Common myeloid progenitor, CD34-positive (primary cell): Measurements from ENCODE around the gene PTCRA.
"Not testable (repeated sequence)": the region's sequence is repeated elsewhere in the genome, so short reads cannot be mapped to it uniquely, and the experiment has no call there.

Source experiments
- CTCF ChIA-PET: fragments of 350-600 bp; sonication (Branson Sonifier 250); formaldehyde crosslinking; loops from one replicate; lab custom pipeline; 2021; ENCODE audit warnings: antibody characterized with exemption; lab: Charles Lee
- POLR2A ChIA-PET: fragments of 350-600 bp; sonication (Branson Sonifier 250); formaldehyde crosslinking; loops from one replicate; lab custom pipeline; 2021; ENCODE audit warnings: antibody characterized with exemption; lab: Charles Lee
- DNase-seq, 3 donors: peaks; one replicate each; pipeline versions ENCODE4 v3.0.0 to v3.0.0-alpha.2; 2013
- H3K27ac ChIP-seq, 2 experiments: 1 replicate in 1 of 2; 2 replicates in 1 of 2; pipeline ENCODE4 v1.7.0; 2013; ENCODE audit warnings: inconsistent platforms in 2 of 2, low read length in 2 of 2, mild to moderate bottlenecking in 2 of 2, low read depth in 1 of 2, moderate library complexity in 1 of 2; ENCODE audit not compliant: severe bottlenecking in 2 of 2, insufficient read depth in 1 of 2, poor library complexity in 1 of 2
- H3K27me3 ChIP-seq, 5 experiments: replicated peaks in 2 of 5; 1 replicate in 3 of 5; 2 replicates in 2 of 5; pipeline versions ENCODE4 v1.6.1 to v1.7.0; 2013; ENCODE audit warnings: low read length in 4 of 5, mild to moderate bottlenecking in 2 of 5, moderate library complexity in 2 of 5, inconsistent platforms in 1 of 5; ENCODE audit not compliant: insufficient read depth in 5 of 5, control insufficient read depth in 4 of 5
- H3K36me3 ChIP-seq, 4 experiments: 1 replicate in 2 of 4; 2 replicates in 2 of 4; pipeline versions ENCODE4 v1.6.1 to v1.7.0; 2013; ENCODE audit warnings: low read length in 3 of 4, control low read depth in 1 of 4, mild to moderate bottlenecking in 1 of 4; ENCODE audit not compliant: control insufficient read depth in 4 of 4, insufficient read depth in 4 of 4
- H3K4me1 ChIP-seq, 4 experiments: 1 replicate in 3 of 4; 2 replicates in 1 of 4; pipeline versions ENCODE4 v1.6.1 to v1.7.1; 2013; ENCODE audit warnings: low read length in 3 of 4, mild to moderate bottlenecking in 3 of 4, control low read depth in 1 of 4, inconsistent platforms in 1 of 4, moderate library complexity in 1 of 4; ENCODE audit not compliant: control insufficient read depth in 4 of 4, insufficient read depth in 4 of 4; ENCODE audit errors: control extremely low read depth in 1 of 4
- H3K4me3 ChIP-seq, 7 experiments: 1 replicate in 4 of 7; 2 replicates in 3 of 7; pipeline versions ENCODE4 v1.5.1 to v1.7.0; 2013; ENCODE audit warnings: mild to moderate bottlenecking in 7 of 7, low read length in 6 of 7, moderate library complexity in 6 of 7, inconsistent platforms in 2 of 7, low read depth in 2 of 7, control low read depth in 1 of 7; ENCODE audit not compliant: insufficient read depth in 4 of 7, control insufficient read depth in 1 of 7; ENCODE audit errors: extremely low read depth in 1 of 7
- H3K9me3 ChIP-seq, 5 experiments: 1 replicate in 4 of 5; 2 replicates in 1 of 5; pipeline versions ENCODE4 v1.6.1 to v1.7.1; 2013; ENCODE audit warnings: low read length in 4 of 5, mild to moderate bottlenecking in 2 of 5, inconsistent platforms in 1 of 5, low read depth in 1 of 5, moderate library complexity in 1 of 5; ENCODE audit not compliant: control insufficient read depth in 4 of 5, insufficient read depth in 2 of 5; ENCODE audit errors: control extremely low read depth in 1 of 5
- WGBS: methylation state at CpG from one replicate; pipeline ENCODE4 v1.1.5; 2013; ENCODE audit not compliant: insufficient coverage; 5-methylcytosine and 5-hydroxymethylcytosine counted together

Gene PTCRA

DNA sequence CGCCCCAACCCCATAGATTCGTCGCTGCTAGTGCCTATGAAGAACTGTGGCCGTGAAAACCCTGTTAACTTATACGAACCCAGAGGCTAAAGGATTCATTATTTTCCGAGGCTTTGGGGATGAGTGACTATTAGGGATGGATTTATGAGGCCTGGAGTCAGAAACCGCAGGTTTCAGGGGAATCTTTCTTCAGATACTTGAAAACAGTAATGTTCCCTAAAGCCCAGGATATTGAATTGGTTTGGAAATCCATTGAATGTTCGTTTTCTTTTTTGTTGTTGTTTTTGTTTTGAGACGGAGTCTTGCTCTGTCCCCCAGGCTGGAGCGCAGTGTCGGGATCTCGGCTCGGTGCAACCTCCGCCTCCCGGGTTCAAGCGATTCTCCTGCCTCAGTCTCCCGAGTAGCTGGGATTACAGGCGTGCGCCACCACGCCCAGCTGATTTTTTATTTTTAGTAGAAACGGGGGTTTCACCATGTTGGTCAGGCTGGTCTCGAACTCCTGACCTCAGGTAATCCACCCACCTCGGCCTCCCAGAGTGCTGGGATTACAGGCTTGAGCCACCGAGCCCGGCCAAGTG is 35.5 kb upstream of the PTCRA start:
- H3K27ac ChIP-seq = peak overlapping the region; percentile 93 to 97
- POLR2A ChIA-PET = interaction anchor here (1.1 to 2.4 kb wide), 6 partner anchors 10 to 219 kb away, joined by 3 to 13 read pairs (median 6); partner anchors contain the start of gene TBCC
- not testable (repeated sequence) for H3K27me3 ChIP-seq, DNase-seq, H3K9me3 ChIP-seq
- peaks cover 0 to 19% (median 12%) of the 10 kb centered on the region in 4 experiments for H3K4me1 ChIP-seq
- peaks cover 13 to 27% (median 24%) of the 10 kb centered on the region in 4 experiments for H3K36me3 ChIP-seq
- peak overlapping the region; percentile 63 to 99 (median 92) for H3K4me3 ChIP-seq
- WGBS = 12% methylated on average over 17 of the region's 25 CpGs
- CTCF ChIA-PET = interaction anchor here (0.6 to 5.7 kb wide), 10 partner anchors 9 to 218 kb away, joined by 3 to 58 read pairs (median 5); no protein-coding TSS in a partner anchor

DNA sequence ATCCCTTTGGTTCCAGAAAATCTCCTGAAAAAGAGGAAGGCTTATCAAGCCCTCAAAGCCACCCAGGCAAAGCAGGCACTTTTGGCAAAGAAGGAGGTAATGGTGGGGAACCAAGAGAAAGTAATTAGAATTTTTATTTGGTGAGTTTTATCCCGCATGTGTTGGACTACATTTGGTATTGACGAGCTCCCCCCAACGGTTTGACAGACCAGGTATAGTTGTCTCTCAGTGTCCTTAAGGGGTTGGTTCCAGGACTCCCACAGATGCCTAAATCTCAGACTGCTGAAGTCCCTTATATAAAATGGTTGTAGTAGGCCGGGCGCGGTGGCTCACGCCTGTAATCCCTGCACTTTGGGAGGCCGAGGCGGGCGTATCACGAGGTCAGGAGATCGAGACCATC is 35.0 kb upstream of the PTCRA start:
- H3K36me3 ChIP-seq = peaks cover 16 to 32% (median 27%) of the 10 kb centered on the region in 4 experiments
- ChIA-PET POLR2A (interaction anchor here (1.3 to 2.4 kb wide), 3 partner anchors 10 to 135 kb away, joined by 4 to 13 read pairs (median 10); partner anchors contain the start of gene TBCC), CTCF (interaction anchor here (0.6 to 3.8 kb wide), 8 partner anchors 8 to 218 kb away, joined by 3 to 17 read pairs (median 6); no protein-coding TSS in a partner anchor)
- not testable (repeated sequence) for DNase-seq, H3K9me3 ChIP-seq, H3K27me3 ChIP-seq
- H3K4me1 ChIP-seq = peaks cover 0 to 19% (median 12%) of the 10 kb centered on the region in 4 experiments
- WGBS = 90% methylated on average over 6 of the region's 12 CpGs
- H3K4me3 ChIP-seq = peak overlapping the region in 6 of 7 experiments; percentile 68 to 99 (median 92)
- peak overlapping the region; percentile 93 to 97 for H3K27ac ChIP-seq

DNA sequence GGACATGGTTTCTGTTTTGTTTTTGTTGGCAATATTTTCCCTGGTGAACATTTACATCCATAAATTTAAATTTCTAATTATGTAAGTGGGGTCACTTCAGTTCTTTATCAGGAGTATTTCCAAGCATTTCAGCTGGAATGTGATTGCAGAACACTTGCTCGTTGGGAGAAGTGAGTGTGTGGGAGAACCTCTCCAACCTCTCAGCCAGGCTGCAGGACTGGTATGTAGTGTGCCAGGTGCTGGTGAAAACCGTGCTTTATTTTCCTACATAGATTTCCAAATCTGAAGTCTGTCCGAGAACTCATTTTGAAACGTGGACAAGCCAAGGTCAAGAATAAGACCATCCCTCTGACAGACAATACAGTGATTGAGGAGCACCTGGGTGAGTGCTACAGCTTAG is 30.2 kb upstream of the PTCRA start:
- Histone ChIP-seq H3K36me3 (peaks cover 16 to 37% (median 31%) of the 10 kb centered on the region in 4 experiments), H3K27ac (peak overlapping the region in 1 of 2 experiments; percentile 12), H3K4me3 (no peak overlapping the region), H3K9me3 (no peaks in the 10 kb centered on the region), H3K4me1 (peaks cover 6 to 14% (median 10%) of the 10 kb centered on the region in 4 experiments), H3K27me3 (no peaks in the 10 kb centered on the region)
- WGBS = 100% methylated on average over 4 of the region's 4 CpGs
- CTCF ChIA-PET = no interaction called here
- no peak for DNase-seq
- POLR2A ChIA-PET = no interaction called here

DNA sequence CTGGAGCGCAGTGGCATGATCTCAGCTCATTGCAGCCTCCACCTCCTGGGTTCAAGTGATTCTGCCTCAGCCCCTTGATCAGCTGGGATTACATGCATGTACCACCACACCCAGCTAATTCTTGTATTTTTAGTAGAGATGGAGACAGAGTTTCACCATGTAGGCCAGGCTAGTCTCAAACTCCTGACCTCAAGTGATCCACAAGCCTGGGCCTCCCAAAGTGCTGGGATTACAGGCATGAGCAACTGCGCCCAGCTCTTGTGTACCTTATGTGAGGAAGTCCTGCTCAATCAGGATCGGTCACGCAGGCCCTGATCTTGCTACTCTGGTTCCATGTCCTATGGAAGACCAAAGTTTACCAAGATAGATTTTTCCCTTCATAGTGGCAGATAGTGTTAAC is 27.7 kb upstream of the PTCRA start:
- H3K27me3 ChIP-seq, H3K27ac ChIP-seq, POLR2A ChIA-PET, H3K9me3 ChIP-seq, DNase-seq, H3K4me3 ChIP-seq: not testable (repeated sequence)
- Histone ChIP-seq H3K36me3 (peaks cover 15 to 30% (median 23%) of the 10 kb centered on the region in 4 experiments), H3K4me1 (peaks cover 11 to 30% (median 23%) of the 10 kb centered on the region in 4 experiments)
- CTCF ChIA-PET = interaction anchor here (1.9 kb wide), 1 partner anchor 8 kb away, joined by 8 read pairs; the partner anchor contains the start of gene RPL7L1
- WGBS = no CpG with 5 or more reads among the region's 4 CpGs

DNA sequence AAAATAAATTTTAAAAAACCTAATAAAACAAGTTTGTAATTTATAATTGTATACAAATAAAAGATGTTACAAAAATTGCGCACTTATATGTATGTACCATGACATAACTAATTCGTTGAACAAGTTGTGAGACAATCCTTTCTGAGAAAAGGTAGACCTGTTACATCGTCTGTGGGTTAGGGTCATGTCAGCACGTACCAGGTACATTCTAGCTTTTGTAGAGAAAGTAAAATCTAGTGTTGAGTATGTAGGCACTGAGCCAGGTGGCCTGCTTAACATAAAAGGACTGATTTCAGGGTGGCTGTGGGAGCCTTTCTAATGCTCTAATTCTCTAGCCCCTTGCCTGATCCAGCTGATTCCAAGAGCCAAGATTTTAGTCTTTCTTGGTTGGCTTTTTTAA is 26.0 kb upstream of the PTCRA start:
- no peaks in the 10 kb centered on the region for H3K9me3 ChIP-seq
- no peaks in the 10 kb centered on the region for H3K27me3 ChIP-seq
- WGBS = 83% methylated on average over 1 of the region's 4 CpGs
- H3K27ac ChIP-seq = peak overlapping the region; percentile 75 to 84
- H3K4me1 ChIP-seq = peaks cover 14 to 43% (median 35%) of the 10 kb centered on the region in 4 experiments
- H3K36me3 ChIP-seq = peaks cover 5 to 13% (median 11%) of the 10 kb centered on the region in 4 experiments
- ChIA-PET POLR2A (interaction anchor here (2.7 kb wide), 1 partner anchor 10 kb away, joined by 13 read pairs; the partner anchor contains the start of gene RPL7L1), CTCF (interaction anchor here (1.9 kb wide), 1 partner anchor 10 kb away, joined by 8 read pairs; the partner anchor contains the start of gene RPL7L1)
- H3K4me3 ChIP-seq = peak overlapping the region in 6 of 7 experiments; percentile 48 to 97 (median 87)
- DNase-seq = peak in 1 of 3 donors; percentile 6

DNA sequence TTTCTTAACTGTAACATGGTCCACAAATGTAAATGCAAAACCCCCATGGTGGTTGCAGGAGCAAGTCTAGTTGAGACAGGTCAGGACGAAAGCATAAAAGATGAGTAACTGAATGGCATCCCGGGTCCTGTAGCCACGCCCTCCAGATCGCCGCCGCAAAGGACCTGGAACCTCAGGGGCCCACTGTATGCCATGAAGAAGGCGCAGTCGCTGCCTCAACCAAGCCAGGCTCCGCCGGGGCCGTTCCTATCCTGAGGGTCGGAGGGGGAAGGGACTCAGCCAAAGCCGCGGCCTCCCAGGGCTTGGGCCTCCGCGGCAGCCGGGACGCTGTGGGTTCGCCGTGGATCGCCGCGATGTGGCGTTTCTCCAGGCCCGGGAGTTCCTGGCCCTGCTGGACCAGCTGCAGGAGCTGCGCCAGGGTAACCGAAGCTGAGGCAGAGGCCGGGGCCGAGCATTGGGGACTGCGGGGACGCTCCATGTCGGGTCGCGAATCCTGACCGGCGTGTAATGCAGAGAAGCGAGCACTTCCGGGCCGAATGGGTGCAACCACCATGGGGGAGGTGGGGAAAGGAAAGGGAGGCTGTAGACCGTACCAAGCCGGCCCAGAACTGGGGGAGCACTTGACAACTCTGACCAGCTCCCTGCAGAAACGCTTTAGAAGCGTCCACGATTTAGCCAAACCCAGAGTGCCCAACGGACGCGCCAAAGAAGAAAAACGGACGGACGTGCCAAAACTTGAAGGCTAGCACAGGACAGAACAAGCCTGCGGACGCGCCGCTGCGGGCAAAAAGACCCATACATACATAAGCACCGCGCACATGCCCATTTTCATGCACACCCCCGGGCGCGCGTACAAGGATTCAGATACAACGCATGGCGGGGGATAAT is 25.3 kb upstream of the PTCRA start:
- Histone ChIP-seq H3K4me1 (peaks cover 14 to 43% (median 35%) of the 10 kb centered on the region in 4 experiments), H3K36me3 (peaks cover under 1 to 8% (median 5%) of the 10 kb centered on the region in 4 experiments), H3K27ac (peak overlapping the region; percentile 75 to 84), H3K4me3 (peak overlapping the region; percentile 48 to 97 (median 82)), H3K27me3 (no peaks in the 10 kb centered on the region), H3K9me3 (no peaks in the 10 kb centered on the region)
- ChIA-PET CTCF (interaction anchor here (0.6 to 3.6 kb wide), 4 partner anchors 8 to 23 kb away, joined by 3 to 17 read pairs (median 3); partner anchors contain the start of gene RPL7L1), POLR2A (interaction anchor here (2.7 kb wide), 1 partner anchor 10 kb away, joined by 13 read pairs; the partner anchor contains the start of gene RPL7L1)
- WGBS = 0% methylated on average over 49 of the region's 63 CpGs
- peak; percentile 87 to 94 (median 93) for DNase-seq
